Measurements from ENCODE around the gene CRIM1.

Gene CRIM1

GRCh38 chr2:36462311-36462935, 106.8 kb downstream of the CRIM1 start:
- DNase-seq: no peak

DNA sequence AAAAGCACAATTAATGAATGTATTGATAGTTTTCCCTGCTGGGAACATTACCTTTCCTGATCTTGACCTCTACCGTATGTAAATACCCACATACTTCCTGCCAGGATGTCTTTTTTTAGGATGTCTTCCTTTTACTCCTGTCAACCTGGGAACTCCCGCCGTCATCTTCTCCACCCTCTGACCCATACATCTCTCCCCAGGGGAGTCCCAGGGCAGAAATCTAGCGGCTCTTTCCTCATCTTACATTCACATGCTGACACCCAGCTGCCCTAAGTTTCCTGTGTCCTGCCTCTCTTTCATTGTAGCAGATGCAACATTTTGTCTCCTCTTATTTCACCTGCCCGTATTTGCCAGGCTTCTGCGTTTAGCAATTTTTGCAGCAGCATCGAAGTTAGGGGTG, 107.8 kb downstream of the CRIM1 start:
- DNase-seq: no peak

- no peak for DNase-seq
Measured at GRCh38 chr2:36464006-36464721, 108.6 kb downstream of the CRIM1 start.

GRCh38 chr2:36466135-36466534, 110.6 kb downstream of the CRIM1 start:
- no peak for DNase-seq

- DNase-seq: no peak
Measured at GRCh38 chr2:36468463-36469105, 113.0 kb downstream of the CRIM1 start.

DNA sequence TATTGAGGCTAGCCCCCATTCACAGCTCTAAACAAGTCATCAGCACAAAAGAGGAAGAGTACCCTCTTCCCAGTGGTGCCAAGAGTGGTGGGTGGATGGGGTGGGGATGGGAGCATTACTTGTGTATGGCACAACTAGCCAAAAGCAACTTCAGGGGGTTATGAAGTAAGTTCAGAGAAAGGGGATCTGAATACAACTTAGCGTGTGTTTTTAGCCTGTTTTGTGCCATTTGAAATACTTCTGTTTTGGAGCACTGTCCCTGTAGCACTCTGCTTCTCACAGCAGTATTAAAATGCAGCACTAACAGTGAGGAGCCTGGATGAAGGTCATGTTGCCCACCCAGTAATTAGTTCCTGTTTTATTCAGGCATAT, 113.5 kb downstream of the CRIM1 start:
- DNase-seq: no peak

- no peak for DNase-seq
Measured at GRCh38 chr2:36469710-36470109, 114.1 kb downstream of the CRIM1 start.

DNA sequence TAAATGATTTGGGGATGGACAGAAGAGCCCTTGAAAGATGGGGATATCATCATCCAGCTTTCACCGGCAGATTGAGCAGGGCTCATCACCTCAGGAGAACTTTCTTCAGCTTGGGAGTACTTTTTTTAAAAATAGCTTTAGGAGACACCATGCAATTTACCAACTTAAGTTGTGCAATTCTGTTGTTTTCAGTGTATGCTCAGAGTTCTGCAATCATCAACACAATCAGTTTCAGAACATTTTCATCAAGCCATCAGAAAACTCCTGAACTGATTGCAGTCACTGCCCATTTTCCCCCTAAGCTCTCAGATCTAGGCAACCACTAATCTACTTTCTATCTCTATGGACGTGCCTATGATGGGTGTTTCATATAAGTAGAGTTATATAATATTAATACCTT, 117.7 kb downstream of the CRIM1 start:
- no peak for DNase-seq

- DNase-seq: no peak
Measured at GRCh38 chr2:36476411-36476810, 120.8 kb downstream of the CRIM1 start.

GRCh38 chr2:36477315-36477714, 121.7 kb downstream of the CRIM1 start:
- DNase-seq: no peak

- no peak for DNase-seq
Measured at GRCh38 chr2:36477746-36478145, 122.2 kb downstream of the CRIM1 start.

GRCh38 chr2:36478332-36478738, 122.8 kb downstream of the CRIM1 start:
- no peak for DNase-seq

- no peak for DNase-seq
Measured at GRCh38 chr2:36478999-36479398, 123.4 kb downstream of the CRIM1 start.

DNA sequence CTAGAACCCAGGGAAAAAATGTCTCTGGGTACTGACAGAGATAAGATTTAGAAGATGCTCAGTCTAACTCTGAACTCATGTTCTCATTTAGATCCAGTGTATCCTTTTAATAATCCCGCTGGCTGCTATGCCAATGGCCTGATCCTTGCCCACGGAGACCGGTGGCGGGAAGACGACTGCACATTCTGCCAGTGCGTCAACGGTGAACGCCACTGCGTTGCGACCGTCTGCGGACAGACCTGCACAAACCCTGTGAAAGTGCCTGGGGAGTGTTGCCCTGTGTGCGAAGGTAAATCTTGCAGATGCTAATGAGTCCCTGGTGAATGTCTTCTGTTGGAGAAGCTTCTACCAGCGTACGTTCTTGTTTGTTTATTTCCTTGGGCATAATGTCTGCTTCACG, 123.8 kb downstream of the CRIM1 start:
- no peak for DNase-seq

GRCh38 chr2:36480028-36480427, 124.5 kb downstream of the CRIM1 start:
- DNase-seq: no peak

- no peak for DNase-seq
Measured at GRCh38 chr2:36480636-36481035, 125.1 kb downstream of the CRIM1 start.

DNA sequence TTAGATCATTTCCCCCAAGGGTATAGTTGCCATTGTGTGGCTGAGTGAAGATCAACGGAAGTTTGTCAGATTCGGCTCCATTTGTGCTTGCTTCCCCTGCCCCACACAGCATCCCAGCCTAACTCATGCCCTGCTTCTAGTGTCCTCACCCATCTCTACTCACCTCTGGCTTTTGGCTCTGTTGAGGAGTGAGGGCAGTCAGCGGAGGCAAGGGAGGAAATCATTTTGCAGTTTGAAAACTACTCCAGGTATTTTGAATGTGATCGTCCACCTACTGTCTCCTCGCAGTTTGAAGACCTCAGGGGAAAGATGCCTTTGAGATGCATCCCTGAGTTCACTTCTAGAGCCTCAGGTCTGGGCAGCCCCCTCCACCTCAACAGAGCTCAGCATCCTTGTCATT, 126.1 kb downstream of the CRIM1 start:
- DNase-seq: no peak

DNA sequence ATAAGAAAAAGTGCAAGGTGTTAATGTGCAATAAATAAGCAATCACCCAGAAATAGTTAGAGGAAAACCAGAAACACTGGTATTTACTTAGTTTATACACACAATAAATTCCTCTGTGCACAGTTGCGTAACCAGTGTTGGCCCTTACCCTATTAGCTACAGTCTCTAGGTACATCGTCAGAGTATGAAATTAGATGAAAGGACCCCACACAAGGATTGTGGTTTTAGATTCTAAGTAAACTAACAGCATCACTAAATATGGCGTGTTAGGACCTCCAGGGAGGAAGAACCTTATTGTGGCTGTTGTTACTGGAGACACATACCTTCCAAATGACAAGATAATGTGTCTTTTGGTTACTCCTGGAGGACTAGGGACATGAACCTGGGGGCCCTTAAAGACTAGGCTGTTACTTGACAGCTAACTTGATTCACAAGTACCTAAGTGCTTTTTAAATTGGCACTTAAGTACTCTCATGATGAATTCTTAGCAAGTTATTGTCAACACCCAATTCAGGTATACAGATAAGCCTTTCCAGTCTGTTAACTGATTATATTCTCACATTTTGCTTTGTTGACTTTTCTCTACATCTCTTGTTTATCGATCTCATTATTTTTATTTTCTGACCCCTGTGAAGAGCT, 127.1 kb downstream of the CRIM1 start:
- peak in 1 of 2 experiments; percentile 8 for DNase-seq

GRCh38 chr2:36483290-36483689, 127.7 kb downstream of the CRIM1 start:
- DNase-seq: no peak

GRCh38 chr2:36484454-36484853, 128.9 kb downstream of the CRIM1 start:
- DNase-seq: no peak

- no peak for DNase-seq
Measured at GRCh38 chr2:36485521-36485920, 129.9 kb downstream of the CRIM1 start.

DNA sequence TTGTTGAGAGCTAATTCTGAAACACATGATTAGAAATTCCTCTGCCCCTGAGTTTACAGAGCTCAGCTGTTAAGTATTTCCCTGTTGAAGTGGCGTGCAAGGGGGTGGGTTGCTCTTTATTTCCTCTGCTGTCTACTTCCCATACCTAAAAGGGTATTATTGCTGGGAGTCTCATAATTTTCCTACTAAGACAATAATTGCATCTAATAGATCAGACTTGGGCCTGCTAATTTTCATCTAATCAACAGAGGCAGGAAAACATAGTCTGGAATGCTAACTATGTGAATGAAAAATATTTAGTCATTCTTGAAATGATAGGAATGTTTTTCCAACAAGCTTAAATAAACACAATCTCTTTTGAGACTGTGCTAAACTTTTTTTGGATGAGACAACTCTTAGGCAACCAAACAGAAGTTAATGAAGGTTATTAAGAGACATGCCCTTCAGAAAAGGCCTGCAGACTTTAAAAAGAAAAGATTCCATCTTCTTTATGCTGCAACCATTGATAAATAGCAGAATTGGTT, 131.0 kb downstream of the CRIM1 start:
- no peak for DNase-seq

GRCh38 chr2:36487947-36488346, 132.4 kb downstream of the CRIM1 start:
- DNase-seq: no peak

DNA sequence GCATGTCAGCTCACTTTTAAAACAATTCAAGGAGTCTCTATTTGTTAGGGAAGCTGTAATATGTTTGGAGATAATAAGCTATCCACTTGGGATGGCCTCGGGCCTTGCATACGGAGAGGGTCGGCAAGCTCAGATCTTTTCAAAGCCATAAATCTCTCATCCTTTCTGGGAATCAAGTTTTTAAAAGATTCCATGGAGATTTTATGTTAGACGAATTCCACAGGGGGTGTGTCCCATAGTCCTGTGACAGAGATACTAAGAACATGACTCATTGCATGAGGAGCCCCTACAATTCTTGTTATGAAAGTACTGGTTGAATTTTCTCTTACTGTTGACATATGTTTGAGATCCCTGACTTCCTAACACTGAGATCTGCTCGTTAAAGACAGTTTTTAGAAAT, 133.7 kb downstream of the CRIM1 start:
- no peak for DNase-seq

All from NCI-H187 (cell line).